K562 (cell line): ENCODE results near the gene RGS6. TPM values are rescaled to one million over a fixed set of nuclear protein-coding genes. Genes with fewer than 3 reads are reported as not detected.

Experiments
- ATAC-seq: fragments of 200-7000 bp; cut with Tn5 transposase; 3 replicates; pipeline ENCODE4 v1.9.1; 2020; ENCODE audit warnings: moderate library complexity
- BruUV-seq: library from RNA; stranded (reverse); fragments of 400-500 nt; replicated peaks from 2 replicates; lab custom pipeline; 2021; lab: Mats Ljungman, UMichigan
- CTCF ChIA-PET: fragments of 300-600 bp; formaldehyde crosslinking; extraction: SDS; loops from one replicate; lab custom pipeline; 2021; ENCODE audit warnings: low intra/inter-chr PET ratio; lab: Yijun Ruan, JAX
- POLR2A ChIA-PET: fragments of 300-600, 350-650 bp; sonication (Branson Sonifier 250); formaldehyde crosslinking; extraction: SDS; loops from one replicate; lab custom pipeline; 2021; ENCODE audit warnings: antibody characterized with exemption, inconsistent platforms; lab: Yijun Ruan, JAX
- DNase-seq, 4 experiments: peaks; one replicate each; pipeline versions ENCODE4 v3.0.0 to v3.0.0-alpha.2; 2011 to 2018; ENCODE audit warnings: low spot score in 3 of 4, mixed read lengths in 3 of 4; ENCODE audit errors: extremely low read depth in 1 of 4
- FAIRE-seq: peaks from 2 replicates; lab custom pipeline; 2011; peaks lifted over from hg19 to GRCh38; lab: Jason Lieb, UNC
- H2AFZ ChIP-seq: 2 replicates; pipeline ENCODE4 v1.6.0; 2011; ENCODE audit warnings: low read depth, low read length, control low read depth, inconsistent platforms
- H3K27ac ChIP-seq: fragments of 200-600 bp; 3 replicates; pipeline ENCODE4 v1.8.0; 2011; ENCODE audit warnings: low read depth, mild to moderate bottlenecking, control low read depth, inconsistent platforms, low read length, moderate library complexity, mixed read lengths; ENCODE audit errors: extremely low read depth
- H3K27me3 ChIP-seq, 2 experiments: fragments of 300-600 bp in 1 of 2; 2 replicates in 1 of 2; 3 replicates in 1 of 2; pipeline versions ENCODE4 v1.6.0 to v1.8.0; 2011; ENCODE audit warnings: inconsistent platforms in 2 of 2, low read length in 2 of 2, mild to moderate bottlenecking in 1 of 2, mixed read lengths in 1 of 2, moderate library complexity in 1 of 2; ENCODE audit not compliant: control insufficient read depth in 2 of 2, insufficient read depth in 2 of 2
- H3K36me3 ChIP-seq: fragments of 300-600 bp; 3 replicates; pipeline ENCODE4 v1.8.0; 2011; ENCODE audit warnings: mild to moderate bottlenecking, low read length, inconsistent platforms; ENCODE audit not compliant: control insufficient read depth, insufficient read depth
- H3K4me1 ChIP-seq, 2 experiments: fragments of 200-600 bp in 1 of 2; replicated peaks in 1 of 2; 2 replicates in 1 of 2; 3 replicates in 1 of 2; pipeline versions ENCODE4 v1.5.1 to v1.8.0; 2011; ENCODE audit warnings: inconsistent platforms in 2 of 2, low read length in 2 of 2, mild to moderate bottlenecking in 1 of 2, mixed read lengths in 1 of 2, moderate library complexity in 1 of 2; ENCODE audit not compliant: control insufficient read depth in 2 of 2, insufficient read depth in 2 of 2
- H3K4me2 ChIP-seq: 2 replicates; pipeline ENCODE4 v1.6.1; 2011; ENCODE audit warnings: low read length, control low read depth, inconsistent platforms, mixed read lengths; ENCODE audit not compliant: insufficient read depth
- H3K4me3 ChIP-seq: fragments of 200-600 bp; sonication (generic), shearing (Covaris generic); 2 replicates; pipeline ENCODE4 v1.5.1; 2016; ENCODE audit warnings: control low read depth, inconsistent platforms
- H3K79me2 ChIP-seq: fragments of 200-600 bp; 3 replicates; pipeline ENCODE4 v1.8.0; 2011; ENCODE audit warnings: low read length, inconsistent platforms; ENCODE audit not compliant: control insufficient read depth, insufficient read depth
- H3K9ac ChIP-seq, 2 experiments: 2 replicates each; pipeline versions ENCODE4 v1.6.0 to v1.6.1; 2011; ENCODE audit warnings: low read depth in 2 of 2, low read length in 2 of 2, control low read depth in 1 of 2, inconsistent platforms in 1 of 2, mild to moderate bottlenecking in 1 of 2, mixed read lengths in 1 of 2; ENCODE audit not compliant: insufficient read depth in 1 of 2
- H3K9me1 ChIP-seq: one replicate; pipeline ENCODE4 v1.6.0; 2011; ENCODE audit warnings: inconsistent platforms, mild to moderate bottlenecking, low read length, moderate library complexity; ENCODE audit not compliant: control insufficient read depth, insufficient read depth
- H3K9me3 ChIP-seq: replicated peaks from 2 replicates; pipeline ENCODE4 v1.5.1; 2011; ENCODE audit warnings: low read depth, low read length, inconsistent platforms; ENCODE audit not compliant: control insufficient read depth, insufficient read depth
- H4K20me1 ChIP-seq: replicated peaks from 2 replicates; pipeline ENCODE4 v1.6.1; 2011; ENCODE audit warnings: low read length, inconsistent platforms, mixed read lengths; ENCODE audit not compliant: control insufficient read depth, insufficient read depth
- BCOR ChIP-seq: fragments of 450-650 bp; IDR thresholded peaks from 2 replicates; pipeline ENCODE4 v1.6.1; 2016
- CBX8 ChIP-seq: fragments of 200-600 bp; sonication (generic); IDR thresholded peaks from 2 replicates; pipeline ENCODE4 v1.6.1; 2012; ENCODE audit warnings: borderline replicate concordance, mixed run types, low read depth, mild to moderate bottlenecking, moderate library complexity, mixed read lengths, low read length, control low read depth, inconsistent platforms; ENCODE audit not compliant: poor library complexity, severe bottlenecking; ENCODE audit errors: extremely low read depth
- IRF2 ChIP-seq: sonication (generic); formaldehyde crosslinking; IDR thresholded peaks from 2 replicates; pipeline ENCODE4 v1.8.1; 2022; ENCODE audit warnings: mild to moderate bottlenecking, missing genetic modification reagents
- RAD21 ChIP-seq, 2 experiments: fragments of 250-450 bp in 1 of 2; fragments of 450-650 bp in 1 of 2; sonication (Bioruptor Pico) in 1 of 2; formaldehyde crosslinking in 1 of 2; IDR thresholded peaks in 1 of 2; conservative IDR thresholded peaks in 1 of 2; 2 replicates each; pipeline versions ENCODE4 v1.4.0 to v1.8.0; 2020 to 2022; ENCODE audit warnings: mild to moderate bottlenecking in 2 of 2, moderate library complexity in 1 of 2
- WGBS: fragments of 100-300 bp; shearing (Covaris generic); methylation state at CpG from one replicate; pipeline ENCODE4 v1.1.6; 2016; ENCODE audit warnings: low coverage, mixed read lengths; ENCODE audit not compliant: insufficient coverage; ENCODE audit errors: missing lambda C conversion rate; 5-methylcytosine and 5-hydroxymethylcytosine counted together
- in situ Hi-C: fragments of 300-500 bp; cut with MboI; formaldehyde crosslinking; loops from 4 replicates; pipeline ENCODE4 v1.15.0; 2018; ENCODE audit warnings: inconsistent platforms, mixed read lengths
- intact Hi-C: fragments of 100-400 bp; cut with micrococcal nuclease; formaldehyde crosslinking; loops from 2 replicates; pipeline ENCODE4 v1.14.2; 2022
- polyA plus RNA-seq, 8 experiments: library from polyadenylated mRNA; depleted of rRNA in 4 of 8; stranded (reverse) in 5 of 8; unstranded in 3 of 8; fragments of >200 nt; fragmentation: Nextera tagmentation in 2 of 8; fragmentation: Illumina TruSeq in 1 of 8; extraction: Ambion mirVana in 2 of 8; extraction: Trizol in 1 of 8; gene quantifications; 2 replicates each; pipeline versions ENCODE4 v1.2.1 to v1.2.3, GENCODE V29; 2011 to 2014; ENCODE audit warnings: inconsistent platforms in 1 of 8, missing spikeins in 1 of 8
- total RNA-seq, 7 experiments: library from RNA; depleted of rRNA in 6 of 7; stranded (reverse); fragments of >200 nt in 6 of 7; fragmentation: Illumina TruSeq in 2 of 7; extraction: Trizol in 2 of 7; gene quantifications; 2 replicates each; pipeline versions ENCODE4 v1.2.1 to v1.2.3, GENCODE V29; 2011 to 2021; ENCODE audit warnings: low replicate concordance in 1 of 7
- TF ChIP-seq, protein P1 (sequence below): fragments of 450-650 bp; IDR thresholded peaks from 2 replicates; pipeline ENCODE4 v1.6.1; 2016; ENCODE audit warnings: missing biosample characterization, missing genetic modification characterization
- TF ChIP-seq, protein P2 (sequence below): fragments of 250-450 bp; sonication (Bioruptor Pico); IDR thresholded peaks from 2 replicates; pipeline ENCODE4 v1.8.0; 2022; ENCODE audit warnings: inconsistent platforms, mild to moderate bottlenecking, moderate library complexity, borderline replicate concordance
- TF ChIP-seq, protein P3 (sequence below): fragments of 250-450 bp; sonication (Bioruptor Pico); IDR thresholded peaks from 2 replicates; pipeline ENCODE4 v1.5.0; 2020; ENCODE audit warnings: mild to moderate bottlenecking

The RGS6 gene
- total and polyA plus RNA-seq, 9 of the 15 experiments (the other 6 are each of a cell fraction or from before 2014, with no cell fraction given) = not detected

DNA sequence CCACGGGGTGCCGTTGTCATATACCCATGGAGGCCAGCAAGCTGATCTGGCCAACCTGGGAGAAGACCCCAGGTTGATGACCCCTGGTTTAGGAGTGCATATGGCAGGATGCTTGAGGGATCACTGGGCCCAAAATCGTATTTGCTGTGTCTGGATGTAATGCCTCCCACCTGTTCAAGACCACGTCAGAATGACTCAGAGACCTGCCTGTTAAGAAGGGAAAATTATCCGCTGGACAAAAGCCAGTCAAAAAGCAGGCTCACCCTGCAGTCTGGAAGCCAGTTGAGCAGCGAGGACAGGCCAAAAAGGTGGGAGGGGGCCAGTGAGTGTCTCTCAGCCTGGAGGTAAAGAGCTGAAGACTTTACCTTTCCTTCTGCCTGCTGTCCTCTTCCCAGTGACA is 512.5 kb downstream of the RGS6 start (continued):
- TF ChIP-seq, protein P1, sequence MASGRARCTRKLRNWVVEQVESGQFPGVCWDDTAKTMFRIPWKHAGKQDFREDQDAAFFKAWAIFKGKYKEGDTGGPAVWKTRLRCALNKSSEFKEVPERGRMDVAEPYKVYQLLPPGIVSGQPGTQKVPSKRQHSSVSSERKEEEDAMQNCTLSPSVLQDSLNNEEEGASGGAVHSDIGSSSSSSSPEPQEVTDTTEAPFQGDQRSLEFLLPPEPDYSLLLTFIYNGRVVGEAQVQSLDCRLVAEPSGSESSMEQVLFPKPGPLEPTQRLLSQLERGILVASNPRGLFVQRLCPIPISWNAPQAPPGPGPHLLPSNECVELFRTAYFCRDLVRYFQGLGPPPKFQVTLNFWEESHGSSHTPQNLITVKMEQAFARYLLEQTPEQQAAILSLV (tag) = no peak

DNA sequence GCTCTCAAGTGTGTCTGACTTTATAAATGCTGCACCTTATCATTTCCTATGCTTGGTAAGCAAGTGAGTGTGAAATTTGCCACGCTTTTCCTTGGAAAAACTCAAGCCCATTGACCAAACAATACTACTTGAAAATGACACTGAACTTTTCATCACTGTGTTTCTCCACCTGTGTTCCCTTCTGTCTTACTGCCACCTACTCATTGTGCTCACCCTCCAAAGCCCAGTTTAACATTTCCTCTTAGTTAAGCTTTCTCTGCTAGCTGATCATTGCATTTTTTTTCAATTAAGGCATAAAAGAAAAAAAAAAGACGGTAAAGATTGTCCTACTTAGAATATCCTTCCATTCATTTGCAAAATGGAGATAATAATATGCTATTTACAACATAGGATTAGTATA is 516.0 kb downstream of the RGS6 start:
- H4K20me1 ChIP-seq = no peaks in the 10 kb centered on the region
- no peaks in the 10 kb centered on the region for H3K79me2 ChIP-seq
- ATAC-seq = no peak
- no peak overlapping the region for H3K9ac ChIP-seq
- ChIA-PET CTCF (no interaction called here), POLR2A (interaction anchor here (0.6 kb wide), 1 partner anchor 9 kb away, joined by 3 read pairs; no protein-coding TSS in a partner anchor)
- DNase-seq = no peak
- H3K4me1 ChIP-seq = peaks cover 0 to 12% of the 10 kb centered on the region in 2 experiments; a peak in 3 of 5 replicates
- no peaks in the 10 kb centered on the region for H3K36me3 ChIP-seq
- no peaks in the 10 kb centered on the region for H3K27me3 ChIP-seq
- intact Hi-C loops (no loop called here), in situ Hi-C loops (no loop called here)
- BruUV-seq = no TSS peak
- no peaks in the 10 kb centered on the region for H3K9me1 ChIP-seq
- no peaks in the 10 kb centered on the region for H3K9me3 ChIP-seq
- WGBS = 6% methylated on average over 2 of the region's 2 CpGs
- no peak overlapping the region for H3K4me3 ChIP-seq
- FAIRE-seq = no peak
- TF ChIP-seq, protein P2, sequence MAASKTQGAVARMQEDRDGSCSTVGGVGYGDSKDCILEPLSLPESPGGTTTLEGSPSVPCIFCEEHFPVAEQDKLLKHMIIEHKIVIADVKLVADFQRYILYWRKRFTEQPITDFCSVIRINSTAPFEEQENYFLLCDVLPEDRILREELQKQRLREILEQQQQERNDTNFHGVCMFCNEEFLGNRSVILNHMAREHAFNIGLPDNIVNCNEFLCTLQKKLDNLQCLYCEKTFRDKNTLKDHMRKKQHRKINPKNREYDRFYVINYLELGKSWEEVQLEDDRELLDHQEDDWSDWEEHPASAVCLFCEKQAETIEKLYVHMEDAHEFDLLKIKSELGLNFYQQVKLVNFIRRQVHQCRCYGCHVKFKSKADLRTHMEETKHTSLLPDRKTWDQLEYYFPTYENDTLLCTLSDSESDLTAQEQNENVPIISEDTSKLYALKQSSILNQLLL (CRISPR knock-in tag) = no peak
- TF ChIP-seq BCOR (no peak), RAD21 (CRISPR knock-in tag; conservative IDR thresholded peaks at IDR 0.05 in 1 of 2, IDR thresholded peaks at IDR 0.05 in 1 of 2) (peak in 1 of 2 experiments; percentile 23; a peak in 2 of 4 replicates), IRF2 (no peak), CBX8 (no peak)
- TF ChIP-seq, protein P3, sequence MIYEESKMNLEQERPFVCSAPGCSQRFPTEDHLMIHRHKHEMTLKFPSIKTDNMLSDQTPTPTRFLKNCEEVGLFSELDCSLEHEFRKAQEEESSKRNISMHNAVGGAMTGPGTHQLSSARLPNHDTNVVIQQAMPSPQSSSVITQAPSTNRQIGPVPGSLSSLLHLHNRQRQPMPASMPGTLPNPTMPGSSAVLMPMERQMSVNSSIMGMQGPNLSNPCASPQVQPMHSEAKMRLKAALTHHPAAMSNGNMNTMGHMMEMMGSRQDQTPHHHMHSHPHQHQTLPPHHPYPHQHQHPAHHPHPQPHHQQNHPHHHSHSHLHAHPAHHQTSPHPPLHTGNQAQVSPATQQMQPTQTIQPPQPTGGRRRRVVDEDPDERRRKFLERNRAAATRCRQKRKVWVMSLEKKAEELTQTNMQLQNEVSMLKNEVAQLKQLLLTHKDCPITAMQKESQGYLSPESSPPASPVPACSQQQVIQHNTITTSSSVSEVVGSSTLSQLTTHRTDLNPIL (CRISPR knock-in tag) = no peak
- no peak overlapping the region for H2AFZ ChIP-seq
- H3K4me2 ChIP-seq = no peak overlapping the region
- H3K27ac ChIP-seq = no peak overlapping the region
